HFF-Myc (cell line): Measurements from ENCODE around the gene NUPR1.

Experiments
- DNase-seq: peaks from one replicate; pipeline ENCODE4 v3.0.0-alpha.2; 2011; ENCODE audit warnings: low read depth; ENCODE audit errors: extremely low read depth
- H3K4me3 ChIP-seq: replicated peaks from 2 replicates; pipeline ENCODE4 v1.5.1; 2011; ENCODE audit warnings: low read depth, mild to moderate bottlenecking, control low read depth, low read length
- CTCF ChIP-seq: IDR thresholded peaks from 2 replicates; pipeline ENCODE4 v1.5.1; 2012; ENCODE audit warnings: mild to moderate bottlenecking, low read depth, low read length, control low read depth; ENCODE audit errors: missing control alignments

NUPR1 gene

DNA sequence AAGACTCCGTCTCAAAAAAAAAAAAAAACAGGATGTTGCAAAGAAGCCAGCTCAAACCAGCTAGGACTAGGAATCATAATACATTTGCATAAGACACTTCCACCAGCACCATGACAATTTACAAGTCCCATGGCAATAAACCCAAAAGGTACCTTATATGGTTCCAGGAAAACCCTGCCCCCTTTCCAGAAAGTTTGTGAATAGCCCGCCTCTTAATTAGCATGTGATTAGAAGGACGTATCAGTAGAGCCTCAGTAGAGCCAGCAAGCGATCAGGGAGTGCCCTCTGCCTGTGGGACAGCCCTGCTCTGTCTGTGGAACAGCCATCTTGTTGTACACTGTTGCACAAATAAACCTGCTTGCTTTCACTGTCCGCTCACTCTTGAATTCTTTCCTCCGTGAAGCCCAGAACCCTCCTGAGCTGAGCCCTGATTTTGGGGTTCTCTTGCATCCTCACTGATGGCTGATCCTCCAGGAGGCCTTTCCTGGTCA, 14.0 kb downstream of the NUPR1 start:
- TF ChIP-seq CTCF, result no peak
- H3K4me3 ChIP-seq, result no peak overlapping the region
- no peak for DNase-seq

DNA sequence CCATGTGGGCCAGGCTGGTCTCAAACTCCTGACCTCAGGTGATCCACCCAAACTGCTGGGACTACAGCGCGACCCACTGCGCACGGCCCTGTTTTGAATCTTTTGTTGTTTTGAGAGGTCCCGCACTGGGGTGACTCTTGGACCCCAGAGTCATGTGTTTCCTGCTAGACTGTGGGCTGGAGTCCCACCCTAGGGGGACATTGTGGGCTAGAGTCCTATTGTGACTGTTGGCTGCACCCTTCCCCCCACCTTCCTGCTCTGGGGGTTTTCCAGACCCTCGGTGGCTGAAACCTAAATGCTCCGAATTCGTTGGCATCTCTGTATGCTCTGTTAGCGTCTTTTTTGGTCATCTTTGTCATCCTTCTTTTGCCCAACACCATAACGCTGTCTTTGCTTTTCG, 16.0 kb downstream of the NUPR1 start:
- no peak overlapping the region for H3K4me3 ChIP-seq
- DNase-seq, result no peak
- TF ChIP-seq CTCF, result no peak

DNA sequence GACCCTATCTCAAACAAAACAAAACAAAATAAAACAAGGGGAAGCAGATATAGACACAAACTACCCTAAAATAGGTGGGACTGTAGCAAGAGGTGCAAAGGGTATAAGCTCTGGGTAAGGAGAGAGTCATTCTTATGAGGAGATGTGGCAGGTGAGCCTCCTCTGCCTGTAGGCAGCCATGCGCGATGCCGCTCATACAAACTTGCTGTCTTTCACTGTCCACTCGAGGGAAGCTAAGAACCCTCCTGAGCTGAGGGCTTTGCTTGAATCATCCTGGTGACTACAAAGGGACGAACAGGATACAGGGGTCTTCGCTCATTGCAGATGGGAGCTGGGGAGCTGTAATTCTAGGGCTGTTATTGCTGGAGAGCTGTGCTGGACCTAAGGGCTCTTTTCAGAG, 17.3 kb downstream of the NUPR1 start:
- H3K4me3 ChIP-seq, result no peak overlapping the region
- DNase-seq, result no peak
- no peak for TF ChIP-seq CTCF

- DNase-seq, result no peak
- no peak overlapping the region for H3K4me3 ChIP-seq
- no peak for TF ChIP-seq CTCF
Measured at GRCh38 chr16:28520672-28521071, 18.1 kb downstream of the NUPR1 start.

- no peak for TF ChIP-seq CTCF
- H3K4me3 ChIP-seq, result no peak overlapping the region
- DNase-seq, result no peak
Measured at GRCh38 chr16:28514246-28514645, 24.5 kb downstream of the NUPR1 start.

DNA sequence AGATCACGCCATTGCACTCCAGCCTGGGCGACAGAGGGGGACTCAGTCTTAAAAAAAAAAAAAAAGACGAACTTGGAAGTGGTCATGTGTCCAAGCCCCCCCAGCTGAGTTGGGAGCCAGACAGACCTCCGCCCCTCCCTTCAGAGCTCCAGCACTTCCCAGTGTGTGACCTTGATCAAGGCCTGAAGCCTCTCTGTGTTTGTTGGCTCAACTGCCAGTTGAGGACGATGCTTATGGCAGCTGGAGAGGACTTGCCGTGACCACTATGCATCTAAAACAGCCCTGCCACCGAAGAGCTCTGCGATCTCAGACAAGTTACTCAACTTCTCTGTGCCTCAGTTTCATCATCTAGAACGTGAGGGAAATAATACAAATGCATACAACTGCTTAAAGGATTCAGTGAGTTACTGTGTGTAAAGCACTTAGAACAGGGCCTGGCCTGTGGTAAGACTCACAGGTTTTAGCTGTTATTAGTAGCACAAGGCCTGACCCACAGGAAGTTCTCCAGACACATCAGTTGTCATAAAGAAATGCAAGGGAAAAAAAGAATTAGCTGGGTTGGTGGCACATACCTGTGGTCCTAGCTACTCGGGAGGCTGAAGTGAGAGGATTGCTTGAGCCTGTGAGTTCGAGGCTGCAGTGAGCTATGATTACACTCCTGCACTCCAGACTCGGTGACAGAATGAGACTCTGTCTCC, 25.1 kb downstream of the NUPR1 start:
- DNase-seq, result no peak

More for the DNA sequence above, 25.1 kb downstream of the NUPR1 start:
- no peak overlapping the region for H3K4me3 ChIP-seq
- TF ChIP-seq CTCF, result no peak
